PC-3 (cell line): ENCODE measurements around the gene IRAK3.

ENCODE experiments used
- EZH2 ChIP-seq: fragments of 300-600 bp; sonication (generic); IDR thresholded peaks from one replicate; pipeline ENCODE4 v1.6.1; 2017; ENCODE audit warnings: antibody characterized with exemption, mild to moderate bottlenecking, low read length; ENCODE audit not compliant: unreplicated experiment
- EZH2phosphoT487 ChIP-seq: fragments of 300-600 bp; sonication (generic); IDR thresholded peaks from 2 replicates; pipeline ENCODE4 v1.6.1; 2018; ENCODE audit warnings: mild to moderate bottlenecking, antibody characterized with exemption, low read length, borderline replicate concordance
- TF ChIP-seq, protein P1 (sequence below): fragments of 300-600 bp; sonication (generic); conservative IDR thresholded peaks from 2 replicates; pipeline ENCODE4 v1.5.1; 2017; ENCODE audit warnings: antibody characterized with exemption, low read depth, mild to moderate bottlenecking, low read length

DNA sequence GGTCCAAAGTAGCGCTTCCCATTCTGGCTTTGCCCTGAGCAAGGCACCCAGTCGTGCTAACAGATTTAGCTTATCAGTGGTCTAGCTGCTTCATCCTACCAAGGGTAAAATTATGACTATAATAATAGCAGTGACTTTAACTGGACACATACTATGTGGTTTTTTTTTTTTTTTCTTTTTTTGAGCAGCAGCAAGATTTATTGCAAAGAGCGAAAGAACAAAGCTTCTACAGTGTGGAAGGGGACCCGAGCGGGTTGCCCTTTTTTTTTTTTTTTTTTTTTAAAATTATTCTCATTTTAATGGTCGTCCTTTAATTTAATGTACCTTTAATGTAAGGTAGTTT lies 113.8 kb downstream of the IRAK3 start:
- TF ChIP-seq, protein P1, sequence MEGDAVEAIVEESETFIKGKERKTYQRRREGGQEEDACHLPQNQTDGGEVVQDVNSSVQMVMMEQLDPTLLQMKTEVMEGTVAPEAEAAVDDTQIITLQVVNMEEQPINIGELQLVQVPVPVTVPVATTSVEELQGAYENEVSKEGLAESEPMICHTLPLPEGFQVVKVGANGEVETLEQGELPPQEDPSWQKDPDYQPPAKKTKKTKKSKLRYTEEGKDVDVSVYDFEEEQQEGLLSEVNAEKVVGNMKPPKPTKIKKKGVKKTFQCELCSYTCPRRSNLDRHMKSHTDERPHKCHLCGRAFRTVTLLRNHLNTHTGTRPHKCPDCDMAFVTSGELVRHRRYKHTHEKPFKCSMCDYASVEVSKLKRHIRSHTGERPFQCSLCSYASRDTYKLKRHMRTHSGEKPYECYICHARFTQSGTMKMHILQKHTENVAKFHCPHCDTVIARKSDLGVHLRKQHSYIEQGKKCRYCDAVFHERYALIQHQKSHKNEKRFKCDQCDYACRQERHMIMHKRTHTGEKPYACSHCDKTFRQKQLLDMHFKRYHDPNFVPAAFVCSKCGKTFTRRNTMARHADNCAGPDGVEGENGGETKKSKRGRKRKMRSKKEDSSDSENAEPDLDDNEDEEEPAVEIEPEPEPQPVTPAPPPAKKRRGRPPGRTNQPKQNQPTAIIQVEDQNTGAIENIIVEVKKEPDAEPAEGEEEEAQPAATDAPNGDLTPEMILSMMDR, result no peak
- TF ChIP-seq EZH2, result no peak
- no peak for TF ChIP-seq EZH2phosphoT487
